ENCODE measurements around the gene FHIP1B. TPM values are rescaled to one million over a fixed set of nuclear protein-coding genes. Genes with fewer than 3 reads are reported as not detected.

FHIP1B gene
- total RNA-seq, 1 donor from 2014 or later = 47.0 TPM

DNA sequence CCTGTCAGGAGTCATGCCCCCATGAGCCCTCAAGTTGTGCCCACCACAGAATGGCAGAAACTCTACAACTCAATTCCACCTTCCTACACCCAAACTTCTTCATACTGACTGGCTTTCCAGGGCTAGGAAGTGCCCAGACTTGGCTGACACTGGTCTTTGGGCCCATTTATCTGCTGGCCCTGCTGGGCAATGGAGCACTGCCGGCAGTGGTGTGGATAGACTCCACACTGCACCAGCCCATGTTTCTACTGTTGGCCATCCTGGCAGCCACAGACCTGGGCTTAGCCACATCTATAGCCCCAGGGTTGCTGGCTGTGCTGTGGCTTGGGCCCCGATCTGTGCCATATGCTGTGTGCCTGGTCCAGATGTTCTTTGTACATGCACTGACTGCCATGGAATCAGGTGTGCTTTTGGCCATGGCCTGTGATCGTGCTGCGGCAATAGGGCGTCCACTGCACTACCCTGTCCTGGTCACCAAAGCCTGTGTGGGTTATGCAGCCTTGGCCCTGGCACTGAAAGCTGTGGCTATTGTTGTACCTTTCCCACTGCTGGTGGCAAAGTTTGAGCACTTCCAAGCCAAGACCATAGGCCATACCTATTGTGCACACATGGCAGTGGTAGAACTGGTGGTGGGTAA lies 35.1 kb downstream of the FHIP1B start, which contains the start of gene OR52W1:
TSS of gene OR52W1 (plus strand) at position 51 of the 637 bp plus-strand sequence. CDS start at position 51, 0 bp downstream.
- TF ChIP-seq, protein P1, sequence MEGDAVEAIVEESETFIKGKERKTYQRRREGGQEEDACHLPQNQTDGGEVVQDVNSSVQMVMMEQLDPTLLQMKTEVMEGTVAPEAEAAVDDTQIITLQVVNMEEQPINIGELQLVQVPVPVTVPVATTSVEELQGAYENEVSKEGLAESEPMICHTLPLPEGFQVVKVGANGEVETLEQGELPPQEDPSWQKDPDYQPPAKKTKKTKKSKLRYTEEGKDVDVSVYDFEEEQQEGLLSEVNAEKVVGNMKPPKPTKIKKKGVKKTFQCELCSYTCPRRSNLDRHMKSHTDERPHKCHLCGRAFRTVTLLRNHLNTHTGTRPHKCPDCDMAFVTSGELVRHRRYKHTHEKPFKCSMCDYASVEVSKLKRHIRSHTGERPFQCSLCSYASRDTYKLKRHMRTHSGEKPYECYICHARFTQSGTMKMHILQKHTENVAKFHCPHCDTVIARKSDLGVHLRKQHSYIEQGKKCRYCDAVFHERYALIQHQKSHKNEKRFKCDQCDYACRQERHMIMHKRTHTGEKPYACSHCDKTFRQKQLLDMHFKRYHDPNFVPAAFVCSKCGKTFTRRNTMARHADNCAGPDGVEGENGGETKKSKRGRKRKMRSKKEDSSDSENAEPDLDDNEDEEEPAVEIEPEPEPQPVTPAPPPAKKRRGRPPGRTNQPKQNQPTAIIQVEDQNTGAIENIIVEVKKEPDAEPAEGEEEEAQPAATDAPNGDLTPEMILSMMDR (IDR thresholded peaks at IDR 0.05; ENCODE audit: unreplicated experiment) = no peak
- Mint-ChIP-seq H3K36me3 (peaks cover 3% of the 10 kb centered on the region), H3K27ac (no peak within 1 kb of the TSS), H3K9me3 (no peaks in the 10 kb centered on the region), H3K4me3 (no peak within 1 kb of the TSS), H3K27me3 (ENCODE audit: low read depth) (peaks cover 2% of the 10 kb centered on the region), H3K4me1 (no peaks in the 10 kb centered on the region)
- DNase-seq (ENCODE audit: low spot score in 2 of 2, unreplicated experiment in 2 of 2) = no peak

DNA sequence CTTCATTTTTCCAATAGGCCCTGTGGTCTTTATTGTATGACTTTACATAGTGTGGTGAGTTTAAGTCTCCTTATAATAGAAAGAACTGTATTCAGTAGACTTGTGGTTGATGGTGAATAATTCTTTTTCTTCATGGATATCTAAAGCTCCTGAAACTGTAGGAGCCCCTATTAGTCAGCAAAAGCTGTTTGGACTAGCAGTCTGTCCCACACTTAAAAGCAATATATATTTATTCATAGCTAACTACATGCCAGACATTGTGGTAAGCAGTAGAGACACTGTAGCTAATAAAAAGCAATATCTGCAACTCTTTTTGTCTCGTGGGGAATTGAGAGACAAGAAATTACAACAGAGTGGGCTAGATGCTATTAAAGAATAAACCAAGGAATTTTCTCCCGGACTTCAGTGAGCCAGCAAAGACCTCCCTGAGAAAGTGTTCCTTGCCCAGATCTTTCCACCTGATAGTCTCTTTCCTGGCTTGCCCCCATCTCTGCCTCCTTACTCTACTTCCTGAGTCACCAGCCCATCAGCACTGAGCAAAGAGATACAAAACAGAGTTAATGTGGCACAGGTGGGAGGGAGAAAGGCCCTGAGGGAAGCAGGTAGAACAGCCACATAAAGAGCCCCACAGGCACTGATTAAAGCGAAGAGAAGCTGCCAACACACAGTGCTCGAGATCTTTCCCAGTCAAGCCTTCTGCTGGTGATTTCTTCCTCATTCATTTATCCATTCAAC lies 36.8 kb downstream of the FHIP1B start:
- Mint-ChIP-seq H3K27me3 (ENCODE audit: low read depth) (peaks cover 2% of the 10 kb centered on the region), H3K4me1 (no peaks in the 10 kb centered on the region), H3K36me3 (peaks cover 3% of the 10 kb centered on the region), H3K27ac (no peak overlapping the region), H3K4me3 (no peak overlapping the region), H3K9me3 (no peaks in the 10 kb centered on the region)
- DNase-seq (ENCODE audit: low spot score in 2 of 2, unreplicated experiment in 2 of 2) = no peak
- TF ChIP-seq, protein P1 (IDR thresholded peaks at IDR 0.05; ENCODE audit: unreplicated experiment) = no peak

DNA sequence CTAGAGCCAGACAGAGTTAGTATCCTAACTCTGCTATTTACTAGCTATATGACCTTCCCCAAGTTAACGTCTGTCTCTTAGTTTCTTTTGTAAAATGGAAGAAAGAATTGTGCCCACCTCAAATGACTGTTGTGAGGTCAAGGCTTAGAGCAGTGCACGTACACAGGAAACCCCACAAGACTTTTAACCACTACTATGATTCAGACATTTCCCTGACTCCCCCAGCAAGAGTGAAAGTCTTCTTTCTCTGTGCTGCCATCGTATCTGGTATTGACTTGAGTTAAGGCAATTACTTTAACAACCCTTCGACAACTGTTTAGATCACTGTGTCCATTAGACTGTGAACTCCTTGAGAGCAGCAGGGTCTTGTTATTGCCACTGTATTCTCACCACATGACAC lies 38.0 kb downstream of the FHIP1B start:
- Mint-ChIP-seq H3K4me1 (no peaks in the 10 kb centered on the region), H3K36me3 (no peaks in the 10 kb centered on the region), H3K27ac (no peak overlapping the region), H3K27me3 (ENCODE audit: low read depth) (peaks cover 2% of the 10 kb centered on the region), H3K4me3 (no peak overlapping the region), H3K9me3 (no peaks in the 10 kb centered on the region)
- DNase-seq (ENCODE audit: low spot score in 2 of 2, unreplicated experiment in 2 of 2) = no peak
- TF ChIP-seq, protein P1 (IDR thresholded peaks at IDR 0.05; ENCODE audit: unreplicated experiment) = no peak

DNA sequence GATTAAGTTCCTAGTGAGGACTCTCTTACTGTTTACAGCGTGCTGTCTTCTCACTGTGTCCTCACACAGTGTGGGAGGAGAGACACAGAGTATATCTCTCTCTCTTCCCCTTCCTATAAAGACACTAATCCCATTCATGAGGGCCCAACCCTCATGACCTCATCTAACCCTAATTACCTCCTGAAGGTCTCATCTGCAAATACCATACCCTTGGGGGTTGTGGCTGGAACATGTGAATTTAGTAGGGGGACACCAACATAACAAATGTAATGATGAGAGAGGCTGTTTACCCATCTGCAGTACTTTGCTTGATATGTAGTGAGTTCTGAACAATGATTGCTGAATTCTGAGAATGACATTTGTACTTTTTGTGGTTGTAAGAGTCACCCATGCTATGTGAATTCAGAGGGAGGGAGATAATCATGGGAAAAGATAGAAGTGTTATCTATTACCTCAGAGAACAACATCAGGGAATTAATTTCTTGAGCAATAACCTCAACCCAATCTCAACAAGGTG lies 40.3 kb downstream of the FHIP1B start:
- Mint-ChIP-seq H3K36me3 (no peaks in the 10 kb centered on the region), H3K27me3 (ENCODE audit: low read depth) (peaks cover 2% of the 10 kb centered on the region), H3K4me1 (no peaks in the 10 kb centered on the region), H3K4me3 (no peak overlapping the region), H3K27ac (no peak overlapping the region), H3K9me3 (no peaks in the 10 kb centered on the region)
- TF ChIP-seq, protein P1 (IDR thresholded peaks at IDR 0.05; ENCODE audit: unreplicated experiment) = no peak
- DNase-seq (ENCODE audit: low spot score in 2 of 2, unreplicated experiment in 2 of 2) = no peak

DNA sequence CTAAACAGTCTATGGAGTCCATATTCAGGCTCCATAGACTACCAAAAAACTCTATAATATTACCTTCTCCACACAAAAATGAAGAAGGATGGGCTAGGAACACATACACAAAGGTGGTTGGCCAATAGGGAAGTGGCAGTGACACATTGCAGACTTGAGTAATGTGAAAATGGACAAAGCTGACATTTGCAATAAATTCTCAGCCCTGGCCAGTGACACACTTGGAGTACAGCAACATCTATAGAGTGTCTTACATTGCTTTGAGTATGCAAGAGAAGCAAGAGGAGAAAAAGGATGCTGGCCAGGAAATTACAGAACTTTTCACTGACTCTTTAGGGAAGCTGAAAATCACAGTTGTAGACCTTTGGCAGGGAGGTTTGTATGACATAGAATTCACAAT lies 42.7 kb downstream of the FHIP1B start:
- H3K4me1 Mint-ChIP-seq = no peaks in the 10 kb centered on the region
- no peak overlapping the region for H3K27ac Mint-ChIP-seq
- no peaks in the 10 kb centered on the region for H3K9me3 Mint-ChIP-seq
- no peak overlapping the region for H3K4me3 Mint-ChIP-seq
- peaks cover 2% of the 10 kb centered on the region for H3K27me3 Mint-ChIP-seq (ENCODE audit: low read depth)
- DNase-seq (ENCODE audit: low spot score in 2 of 2, unreplicated experiment in 2 of 2) = no peak
- TF ChIP-seq, protein P1 (IDR thresholded peaks at IDR 0.05; ENCODE audit: unreplicated experiment) = no peak
- no peaks in the 10 kb centered on the region for H3K36me3 Mint-ChIP-seq
